ENCODE results near the gene NLRP6.
"Not testable (repeated sequence)": the region's sequence is repeated elsewhere in the genome, so short reads cannot be mapped to it uniquely, and the experiment has no call there.

NLRP6 gene

GRCh38 chr11:311013-311748 lies 33.0 kb downstream of the NLRP6 start:
- DNase-seq, result not testable (repeated sequence)

GRCh38 chr11:312092-312816 lies 34.0 kb downstream of the NLRP6 start:
- DNase-seq, result no peak

DNA sequence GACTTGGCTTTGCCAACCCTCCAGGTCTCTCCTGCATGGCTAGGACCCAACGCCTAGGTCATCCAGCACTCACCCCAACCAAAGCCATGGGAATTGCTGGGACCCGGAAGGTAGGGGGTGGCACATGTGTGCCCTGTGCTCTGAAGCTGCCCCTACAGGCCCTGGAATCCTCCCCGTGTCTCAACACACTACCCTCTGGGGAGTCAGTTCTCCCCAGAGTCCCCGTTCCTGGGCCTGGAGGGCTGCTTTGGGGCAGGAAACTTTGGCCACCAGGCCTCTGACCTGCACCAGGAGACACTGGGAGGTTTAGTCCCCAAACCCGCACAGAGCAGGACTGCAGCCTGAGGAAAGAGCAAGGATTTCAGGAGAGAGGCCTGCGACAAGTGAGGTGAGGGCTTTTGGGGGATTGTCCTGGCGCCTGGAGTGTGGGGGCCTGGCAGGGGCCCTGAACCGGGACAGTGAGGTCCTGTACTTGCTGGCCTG lies 35.1 kb downstream of the NLRP6 start:
- no peak for DNase-seq

DNA sequence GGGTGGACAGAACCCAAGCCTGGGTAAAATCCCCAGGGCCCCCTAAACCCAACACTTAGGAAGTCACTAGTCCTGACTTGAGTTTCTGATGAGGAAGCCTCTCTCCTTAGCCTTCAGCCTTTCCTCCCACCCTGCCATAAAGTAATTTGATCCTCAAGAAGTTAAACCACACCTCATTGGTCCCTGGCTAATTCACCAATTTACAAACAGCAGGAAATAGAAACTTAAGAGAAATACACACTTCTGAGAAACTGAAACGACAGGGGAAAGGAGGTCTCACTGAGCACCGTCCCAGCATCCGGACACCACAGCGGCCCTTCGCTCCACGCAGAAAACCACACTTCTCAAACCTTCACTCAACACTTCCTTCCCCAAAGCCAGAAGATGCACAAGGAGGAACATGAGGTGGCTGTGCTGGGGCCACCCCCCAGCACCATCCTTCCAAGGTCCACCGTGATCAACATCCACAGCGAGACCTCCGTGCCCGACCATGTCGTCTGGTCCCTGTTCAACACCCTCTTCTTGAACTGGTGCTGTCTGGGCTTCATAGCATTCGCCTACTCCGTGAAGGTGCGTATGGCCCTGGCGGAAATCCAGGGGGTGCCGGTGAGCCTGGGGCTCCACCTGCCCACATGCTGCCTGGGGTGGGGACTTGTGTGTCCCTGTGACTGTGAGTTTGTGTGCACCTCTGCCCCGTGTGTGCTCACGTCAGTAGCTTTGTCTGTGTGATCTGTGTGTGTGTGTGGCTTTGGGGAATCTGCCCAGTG lies 35.8 kb downstream of the NLRP6 start, which contains the start of gene IFITM1:
Gene IFITM1 (plus strand): TSS at position 254 of the 767 bp plus-strand sequence. CDS start 131 bp downstream, at position 385.
- DNase-seq, result no peak

- not testable (repeated sequence) for DNase-seq
Measured at GRCh38 chr11:314554-314875, 36.3 kb downstream of the NLRP6 start.

DNA sequence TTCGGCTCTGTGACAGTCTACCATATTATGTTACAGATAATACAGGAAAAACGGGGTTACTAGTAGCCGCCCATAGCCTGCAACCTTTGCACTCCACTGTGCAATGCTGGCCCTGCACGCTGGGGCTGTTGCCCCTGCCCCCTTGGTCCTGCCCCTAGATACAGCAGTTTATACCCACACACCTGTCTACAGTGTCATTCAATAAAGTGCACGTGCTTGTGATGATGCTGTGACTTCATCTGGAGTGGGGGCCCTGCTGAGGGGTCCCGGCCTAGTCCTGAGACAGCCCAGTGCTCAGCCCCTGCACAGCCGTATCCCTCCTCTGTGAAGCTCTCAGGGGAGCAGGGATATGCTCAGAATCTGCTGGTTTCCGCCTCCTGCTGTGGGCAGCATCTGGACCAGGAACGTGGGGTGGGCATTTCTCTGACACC lies 36.9 kb downstream of the NLRP6 start:
- no peak for DNase-seq

- no peak for DNase-seq
Measured at GRCh38 chr11:315516-315994, 37.3 kb downstream of the NLRP6 start.

- no peak for DNase-seq
Measured at GRCh38 chr11:316031-316701, 38.0 kb downstream of the NLRP6 start.

- DNase-seq, result no peak
Measured at GRCh38 chr11:316891-317301, 38.7 kb downstream of the NLRP6 start.

- not testable (repeated sequence) for DNase-seq
Measured at GRCh38 chr11:317668-318404, 39.6 kb downstream of the NLRP6 start.

GRCh38 chr11:318405-319120 lies 40.4 kb downstream of the NLRP6 start:
- not testable (repeated sequence) for DNase-seq

DNA sequence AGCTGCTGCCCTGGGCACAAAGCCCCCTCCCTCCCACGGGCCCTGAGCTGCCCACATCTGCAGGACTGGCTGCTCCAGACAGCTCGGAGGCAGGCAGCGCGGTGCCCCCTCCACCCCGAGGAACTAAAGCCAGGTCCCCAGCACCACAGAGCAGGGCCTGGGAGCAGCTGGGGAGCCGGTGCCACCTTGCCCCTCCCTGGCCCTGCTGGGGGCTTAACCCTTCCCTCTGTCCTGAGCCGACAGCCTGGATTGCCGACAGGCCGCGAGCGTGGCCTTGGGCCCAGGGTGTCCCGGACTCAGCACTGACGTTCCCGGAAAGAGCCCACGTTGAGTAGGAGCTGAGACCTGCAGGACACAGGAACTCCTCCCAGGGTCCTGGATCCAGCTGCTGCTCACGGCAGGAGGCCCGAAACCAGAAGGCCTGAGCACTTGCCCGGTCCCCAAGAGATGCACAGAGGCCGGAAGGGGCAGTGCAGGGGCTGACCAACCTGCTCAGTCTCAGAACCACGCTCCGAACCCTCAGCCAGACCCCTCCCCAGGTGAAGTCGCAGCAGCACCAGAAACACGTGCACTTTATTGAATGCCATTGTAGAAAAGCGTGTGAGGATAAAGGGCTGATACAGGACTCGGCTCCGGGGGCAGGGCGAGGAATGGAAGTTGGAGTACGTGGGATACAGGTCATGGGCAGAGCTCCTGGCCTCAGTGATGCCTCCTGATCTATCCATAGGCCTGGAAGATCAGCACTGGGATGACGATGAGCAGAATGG lies 41.1 kb downstream of the NLRP6 start:
- not testable (repeated sequence) for DNase-seq

- DNase-seq, result not testable (repeated sequence)
Measured at GRCh38 chr11:319888-320273, 41.7 kb downstream of the NLRP6 start.

DNA sequence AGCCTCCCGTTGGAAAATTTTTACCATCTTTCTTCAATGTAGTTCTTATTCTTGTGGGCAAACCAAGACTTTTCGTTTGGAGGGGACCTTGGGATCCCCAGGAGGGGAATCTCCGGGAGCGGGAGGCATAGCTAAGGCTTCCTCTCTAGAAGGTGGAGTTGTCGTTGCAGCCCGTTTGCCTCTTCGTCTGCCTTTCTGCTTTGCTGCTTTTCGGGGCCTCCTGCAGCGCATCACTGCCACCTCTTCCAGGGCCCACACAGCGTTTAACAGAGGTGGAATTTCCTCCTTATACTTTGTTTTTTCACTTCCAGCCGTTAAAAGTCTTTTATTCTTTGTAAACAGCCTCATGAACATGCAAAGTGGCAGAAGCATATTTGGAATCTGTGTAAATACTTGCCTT lies 45.9 kb downstream of the NLRP6 start:
- DNase-seq, result no peak

DNA sequence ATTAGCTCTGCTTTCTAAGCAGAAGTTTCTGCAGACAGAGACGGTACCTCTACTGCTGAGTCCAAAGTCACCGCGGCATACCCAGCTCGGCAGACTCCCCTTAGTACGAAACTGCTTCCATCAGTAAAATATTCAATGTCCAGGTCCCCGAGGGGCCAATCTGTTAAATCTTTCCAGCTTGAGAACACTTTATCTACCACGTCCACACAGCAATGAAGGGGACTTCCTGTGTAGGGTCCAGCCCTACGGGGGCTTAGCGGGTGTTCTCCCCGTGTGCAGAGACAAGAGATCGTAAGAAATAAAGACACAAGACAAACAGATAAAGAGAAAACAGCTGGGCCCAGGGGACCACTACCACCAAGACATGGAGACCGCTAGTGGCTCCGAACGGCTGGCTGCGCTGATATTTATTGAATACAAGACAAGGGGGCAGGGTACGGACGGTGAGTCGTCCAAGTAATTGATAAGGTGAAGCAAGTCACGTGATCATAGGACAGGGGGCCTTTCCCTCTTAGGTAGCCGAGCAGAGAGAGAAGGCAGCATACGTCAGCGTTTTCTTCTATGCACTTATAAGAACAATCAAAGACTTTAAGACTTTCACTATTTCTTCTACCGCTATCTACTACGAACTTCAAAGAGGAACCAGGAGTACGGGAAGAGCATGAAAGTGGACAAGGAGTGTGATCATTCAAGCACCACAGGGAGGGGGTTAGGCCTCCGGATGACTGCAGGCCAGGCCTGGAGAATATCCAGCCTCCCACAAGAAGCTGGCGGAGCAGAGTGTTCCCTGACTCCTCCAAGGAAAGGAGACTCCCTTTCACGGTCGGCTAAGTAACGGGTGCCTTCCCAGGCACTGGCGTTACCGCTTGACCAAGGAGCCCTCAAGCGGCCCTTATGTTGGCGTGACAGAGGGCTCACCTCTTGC lies 46.6 kb downstream of the NLRP6 start:
- DNase-seq, result not testable (repeated sequence)

GRCh38 chr11:325796-326591 lies 47.8 kb downstream of the NLRP6 start:
- DNase-seq, result no peak

- no peak for DNase-seq
Measured at GRCh38 chr11:326592-326841, 48.3 kb downstream of the NLRP6 start.

DNA sequence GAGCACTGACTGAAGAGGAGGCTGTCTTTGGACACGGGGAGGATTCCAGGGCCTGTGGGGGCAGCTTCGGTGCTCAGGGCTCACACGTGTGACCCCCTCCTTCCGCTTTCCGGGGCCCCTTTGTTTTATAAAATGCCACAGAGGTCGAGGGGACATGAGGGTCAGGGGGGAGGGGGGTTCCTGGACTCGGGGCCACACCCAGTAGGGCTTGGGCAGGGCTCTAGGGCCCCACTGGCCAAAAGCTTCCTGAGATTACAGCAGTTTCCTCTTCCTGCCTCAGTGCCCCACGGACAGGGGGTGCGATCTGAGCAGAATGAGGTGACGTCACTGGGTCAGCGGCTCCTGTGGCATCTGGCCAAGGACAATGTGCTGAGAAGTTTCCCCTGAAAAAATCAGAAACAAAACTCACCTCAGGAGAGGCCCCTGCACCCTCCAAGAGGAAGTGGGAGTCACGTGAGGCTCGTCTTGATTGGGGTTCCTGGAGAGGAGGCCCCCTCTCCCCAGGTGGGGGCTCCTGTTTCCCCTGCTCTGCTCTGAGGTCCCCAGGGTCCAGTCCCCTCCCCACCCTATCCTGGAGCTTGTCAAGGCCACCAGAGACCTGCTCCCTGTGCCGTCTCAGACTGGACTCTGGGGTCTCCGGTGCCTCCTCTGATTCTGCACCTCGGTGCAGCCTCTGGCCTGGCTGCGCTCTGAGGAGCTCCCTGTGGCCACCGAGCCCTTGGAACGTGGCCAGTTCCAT lies 48.8 kb downstream of the NLRP6 start:
- no peak for DNase-seq
